Measurements from ENCODE around the gene RIC8A.

RIC8A gene

GRCh38 chr11:250740-251299, 43.3 kb downstream of the RIC8A start:
- DNase-seq: peak; percentile 86 to 88

DNA sequence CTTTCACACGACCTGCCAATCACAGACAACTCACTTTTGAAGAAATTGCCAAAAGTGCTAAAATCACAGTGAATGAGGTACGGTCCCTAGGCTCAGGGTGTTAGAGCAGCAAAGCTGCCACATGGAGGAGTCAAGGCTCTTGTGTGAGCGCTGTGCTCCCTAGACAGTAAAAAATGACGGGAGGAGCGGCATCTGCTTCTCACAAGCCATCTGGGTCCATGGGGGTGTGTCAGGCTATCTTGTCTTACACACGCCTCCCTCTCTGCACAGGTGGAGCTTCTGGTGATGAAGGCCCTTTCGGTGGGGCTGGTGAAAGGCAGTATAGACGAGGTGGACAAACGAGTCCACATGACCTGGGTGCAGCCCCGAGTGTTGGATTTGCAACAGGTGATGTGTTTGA, 44.0 kb downstream of the RIC8A start:
- DNase-seq: no peak

DNA sequence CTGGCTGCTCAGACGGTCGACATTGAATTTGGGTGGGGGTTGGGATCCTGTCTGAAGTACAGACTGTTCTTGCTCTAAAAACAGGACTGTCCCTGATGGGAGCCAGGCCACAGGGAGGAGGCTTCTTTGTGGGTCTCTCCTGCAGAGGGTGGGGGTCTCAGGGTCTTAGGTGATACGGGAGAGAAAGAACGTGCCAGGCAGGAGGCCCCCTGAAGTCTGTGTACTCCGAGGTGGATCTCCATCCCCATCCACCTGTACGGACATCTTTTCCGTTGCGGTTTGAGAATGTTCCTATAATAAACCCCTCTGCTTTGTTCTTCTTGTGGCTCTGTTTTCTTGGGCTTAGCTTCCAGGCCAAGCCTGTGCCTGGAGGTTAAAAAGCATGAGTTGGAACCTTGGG, 45.2 kb downstream of the RIC8A start:
- no peak for DNase-seq

DNA sequence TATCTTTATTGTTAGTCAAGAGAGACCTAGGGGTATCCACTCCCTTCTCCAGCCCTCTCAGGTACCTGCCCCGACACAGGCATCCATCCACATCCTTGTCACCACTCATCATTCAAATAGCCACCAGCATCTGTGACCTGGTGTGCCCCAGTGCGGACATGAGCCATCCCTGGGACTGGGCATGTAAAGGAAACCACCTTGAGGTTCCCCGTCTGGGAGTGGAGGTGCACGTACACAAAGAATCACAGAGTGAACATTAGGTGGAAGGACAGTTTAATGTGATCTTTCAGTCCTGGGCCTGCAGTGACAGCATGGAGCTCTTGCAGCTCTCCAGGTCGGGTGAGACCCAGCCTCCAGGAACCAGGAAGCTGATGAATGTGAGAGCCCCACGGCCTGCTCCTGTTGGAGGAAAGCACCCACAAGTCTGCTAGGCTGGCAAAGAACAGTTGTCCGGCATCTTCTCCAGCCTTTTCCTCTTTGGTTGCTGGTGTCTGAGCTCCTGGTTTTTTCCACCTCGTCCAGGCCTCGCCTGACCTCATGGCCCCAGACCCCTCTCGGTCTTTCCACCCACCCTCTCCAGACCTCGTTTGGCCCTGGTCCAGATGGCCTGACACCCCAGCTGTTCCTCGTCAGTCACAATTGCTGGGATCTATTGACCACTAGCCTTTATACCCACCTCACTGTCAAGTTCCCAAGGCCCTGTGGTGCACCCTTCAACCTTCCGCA, 45.8 kb downstream of the RIC8A start:
- no peak for DNase-seq

GRCh38 chr11:253886-254270, 46.4 kb downstream of the RIC8A start:
- no peak for DNase-seq

GRCh38 chr11:255176-255575, 47.7 kb downstream of the RIC8A start:
- no peak for DNase-seq

DNA sequence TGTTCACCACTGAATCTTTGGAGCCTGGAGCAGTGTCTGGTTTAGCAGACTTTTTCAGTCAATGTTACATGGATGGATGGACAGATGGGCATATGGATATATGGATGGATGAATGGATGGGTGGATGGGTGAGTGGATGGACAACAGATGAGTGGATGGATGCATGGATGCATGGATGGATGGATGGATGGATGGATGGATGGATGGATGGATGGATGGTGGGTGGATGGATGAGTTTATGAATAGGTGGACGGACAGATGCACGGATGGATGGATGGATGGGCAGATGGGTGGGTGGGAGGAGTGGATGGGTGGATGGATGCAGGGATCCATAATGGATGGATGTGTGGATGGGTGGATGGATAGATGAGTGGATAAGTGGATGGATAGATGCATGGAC, 48.3 kb downstream of the RIC8A start:
- no peak for DNase-seq

DNA sequence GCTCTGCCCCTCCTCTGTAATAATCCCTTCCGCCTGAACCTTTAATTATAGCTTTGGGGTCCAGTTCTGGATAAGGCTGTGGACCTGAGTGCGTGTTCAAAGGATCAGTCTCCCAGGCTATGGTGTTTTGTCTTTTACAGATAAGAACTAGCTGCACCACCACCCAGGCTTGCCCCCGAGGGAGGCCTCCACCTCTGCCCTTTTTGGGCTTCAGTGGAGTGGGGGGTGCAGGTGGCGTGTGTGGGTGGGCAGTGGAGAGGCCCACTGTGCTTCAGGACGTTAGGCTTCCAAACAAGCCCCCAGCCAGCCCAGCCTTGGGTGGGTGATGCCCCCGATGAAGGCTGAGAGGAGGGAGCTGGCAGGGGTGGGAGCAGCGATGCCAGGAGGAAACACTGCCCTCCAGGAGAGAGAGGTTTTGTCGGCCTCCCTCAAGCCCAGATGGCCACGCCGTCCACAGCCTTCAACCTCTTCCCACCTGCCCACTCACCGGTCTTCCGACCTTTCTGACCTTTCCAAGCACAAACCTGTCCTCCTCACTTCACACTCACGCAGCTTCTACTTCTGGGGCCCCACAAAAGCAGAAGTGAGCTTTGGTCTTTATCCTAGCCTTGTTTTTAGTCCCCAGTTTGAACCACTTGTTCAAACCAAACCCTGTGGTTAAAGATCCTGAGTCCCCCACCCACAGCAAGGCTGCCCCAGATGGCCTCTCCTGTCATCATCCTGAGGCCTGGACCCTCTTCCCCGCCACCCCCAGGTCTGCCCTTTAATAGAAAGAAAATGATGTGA, 49.6 kb downstream of the RIC8A start:
- DNase-seq: peak; percentile 43 to 45

GRCh38 chr11:257766-258493, 50.4 kb downstream of the RIC8A start:
- no peak for DNase-seq

DNA sequence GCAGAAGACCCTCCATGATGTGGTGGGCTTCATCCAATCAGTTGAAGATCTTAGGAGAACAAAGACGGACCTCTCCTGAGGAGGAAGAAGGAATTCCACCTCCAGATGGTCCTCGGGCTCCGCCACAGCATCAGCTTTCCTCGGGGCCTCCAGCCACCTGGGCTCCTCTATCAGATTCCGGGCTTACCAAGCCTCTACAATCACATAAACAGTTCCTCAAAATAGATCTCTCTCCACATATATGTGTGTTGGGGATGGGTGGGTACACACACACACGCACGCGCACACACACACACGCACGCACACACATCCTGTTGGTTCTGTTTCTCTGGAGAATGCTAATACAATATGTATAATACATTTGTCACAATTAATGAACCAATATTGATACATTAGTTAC, 51.9 kb downstream of the RIC8A start:
- no peak for DNase-seq

GRCh38 chr11:261624-262023, 54.1 kb downstream of the RIC8A start:
- DNase-seq: no peak

Data from Kasumi-1 (cell line).